HepG2 (cell line): ENCODE data around the gene VPS9D1. TPM values are rescaled to one million over a fixed set of nuclear protein-coding genes. Genes with fewer than 3 reads are reported as not detected.

Source experiments
- ARID2 ChIP-seq: sonication (generic); formaldehyde crosslinking; IDR thresholded peaks from 2 replicates; pipeline ENCODE4 v1.8.1; 2022; ENCODE audit warnings: mild to moderate bottlenecking, missing genetic modification reagents, borderline replicate concordance
- DR1 ChIP-seq: sonication (generic); formaldehyde crosslinking; IDR thresholded peaks from 2 replicates; pipeline ENCODE4 v1.8.0; 2021; ENCODE audit warnings: mild to moderate bottlenecking, missing genetic modification reagents, inconsistent platforms
- ELF3 ChIP-seq: IDR thresholded peaks from 2 replicates; pipeline ENCODE4 v1.6.1; 2016; ENCODE audit warnings: missing genetic modification reagents, missing compliant biosample characterization
- ERF ChIP-seq: IDR thresholded peaks from 2 replicates; pipeline ENCODE4 v1.6.1; 2018; ENCODE audit warnings: missing biosample characterization, missing genetic modification reagents
- FOXO1 ChIP-seq: sonication (generic); formaldehyde crosslinking; IDR thresholded peaks from 2 replicates; pipeline ENCODE4 v1.4.0; 2020; ENCODE audit warnings: missing genetic modification reagents
- FUBP1 ChIP-seq: sonication (generic); formaldehyde crosslinking; IDR thresholded peaks from 2 replicates; pipeline ENCODE4 v1.5.1; 2020; ENCODE audit warnings: missing genetic modification reagents, mild to moderate bottlenecking, borderline replicate concordance
- HIVEP1 ChIP-seq: sonication (generic); formaldehyde crosslinking; IDR thresholded peaks from 2 replicates; pipeline ENCODE4 v1.4.0; 2020; ENCODE audit warnings: mild to moderate bottlenecking, missing genetic modification reagents
- MTA1 ChIP-seq: sonication (generic); formaldehyde crosslinking; IDR thresholded peaks from 2 replicates; pipeline ENCODE4 v1.4.0; 2020; ENCODE audit warnings: missing genetic modification reagents, mild to moderate bottlenecking, borderline replicate concordance
- NFYB ChIP-seq: sonication (generic); formaldehyde crosslinking; IDR thresholded peaks from 2 replicates; pipeline ENCODE4 v1.4.0; 2020; ENCODE audit warnings: missing genetic modification reagents
- PHF21A ChIP-seq: sonication (generic); formaldehyde crosslinking; IDR thresholded peaks from 2 replicates; pipeline ENCODE4 v1.5.0; 2020; ENCODE audit warnings: mild to moderate bottlenecking, missing genetic modification reagents
- RFXAP ChIP-seq: sonication (generic); formaldehyde crosslinking; IDR thresholded peaks from 2 replicates; pipeline ENCODE4 v1.4.0; 2020; ENCODE audit warnings: missing genetic modification reagents, borderline replicate concordance
- SATB2 ChIP-seq: sonication (generic); formaldehyde crosslinking; IDR thresholded peaks from 2 replicates; pipeline ENCODE4 v1.5.0; 2020; ENCODE audit warnings: missing genetic modification reagents
- SIN3B ChIP-seq: fragments of 150-350 bp; IDR thresholded peaks from 2 replicates; pipeline ENCODE4 v1.6.1; 2014; ENCODE audit warnings: low read length
- SOX6 ChIP-seq, 2 experiments: fragments of 450-650 bp in 1 of 2; sonication (generic) in 1 of 2; formaldehyde crosslinking in 1 of 2; IDR thresholded peaks; 2 replicates each; pipeline versions ENCODE4 v1.4.0 to v1.6.1; 2017 to 2020; ENCODE audit warnings: antibody characterized with exemption in 1 of 2, mild to moderate bottlenecking in 1 of 2, missing genetic modification reagents in 1 of 2
- TCF12 ChIP-seq, 2 experiments: fragments of 450-650 bp in 1 of 2; sonication (generic) in 1 of 2; formaldehyde crosslinking in 1 of 2; IDR thresholded peaks; 2 replicates each; pipeline versions ENCODE4 v1.6.1 to v1.8.0; 2017 to 2022; ENCODE audit warnings: antibody characterized with exemption in 1 of 2, mild to moderate bottlenecking in 1 of 2, missing genetic modification reagents in 1 of 2, moderate library complexity in 1 of 2
- THAP11 ChIP-seq: IDR thresholded peaks from 2 replicates; pipeline ENCODE4 v1.6.1; 2016; ENCODE audit warnings: missing biosample characterization, missing genetic modification reagents
- ZMYM4 ChIP-seq: sonication (generic); formaldehyde crosslinking; IDR thresholded peaks from 2 replicates; pipeline ENCODE4 v1.8.1; 2023; ENCODE audit warnings: mild to moderate bottlenecking, missing genetic modification reagents
- ZNF124 ChIP-seq: sonication (generic); formaldehyde crosslinking; IDR thresholded peaks from 2 replicates; pipeline ENCODE4 v1.4.0; 2020; ENCODE audit warnings: missing genetic modification reagents
- ZNF224 ChIP-seq: sonication (generic); formaldehyde crosslinking; IDR thresholded peaks from 2 replicates; pipeline ENCODE4 v1.5.0; 2020; ENCODE audit warnings: mild to moderate bottlenecking, missing genetic modification reagents
- ZNF264 ChIP-seq: sonication (generic); formaldehyde crosslinking; IDR thresholded peaks from 2 replicates; pipeline ENCODE4 v1.4.0; 2020; ENCODE audit warnings: missing genetic modification reagents
- ZNF317 ChIP-seq: sonication (generic); formaldehyde crosslinking; IDR thresholded peaks from 2 replicates; pipeline ENCODE4 v1.5.0; 2020; ENCODE audit warnings: mild to moderate bottlenecking, missing genetic modification reagents
- ZNF354B ChIP-seq: sonication (generic); formaldehyde crosslinking; IDR thresholded peaks from 2 replicates; pipeline ENCODE4 v1.8.0; 2022; ENCODE audit warnings: mild to moderate bottlenecking, missing genetic modification reagents
- ZNF362 ChIP-seq: sonication (generic); formaldehyde crosslinking; IDR thresholded peaks from 2 replicates; pipeline ENCODE4 v1.4.0; 2020; ENCODE audit warnings: missing genetic modification reagents, mild to moderate bottlenecking, borderline replicate concordance
- ZNF615 ChIP-seq: sonication (generic); formaldehyde crosslinking; IDR thresholded peaks from 2 replicates; pipeline ENCODE4 v1.5.0; 2020; ENCODE audit warnings: mild to moderate bottlenecking, missing genetic modification reagents, borderline replicate concordance
- ZNF616 ChIP-seq: sonication (generic); formaldehyde crosslinking; IDR thresholded peaks from 2 replicates; pipeline ENCODE4 v1.5.0; 2020; ENCODE audit warnings: low read depth, mild to moderate bottlenecking, missing genetic modification reagents
- ZNF841 ChIP-seq: sonication (generic); formaldehyde crosslinking; IDR thresholded peaks from 2 replicates; pipeline ENCODE4 v1.8.1; 2023; ENCODE audit warnings: missing genetic modification reagents, borderline replicate concordance
- ZSCAN25 ChIP-seq: sonication (generic); formaldehyde crosslinking; IDR thresholded peaks from 2 replicates; pipeline ENCODE4 v1.8.0; 2022; ENCODE audit warnings: mild to moderate bottlenecking, missing genetic modification reagents
- polyA plus RNA-seq, 8 experiments: library from polyadenylated mRNA; depleted of rRNA in 3 of 8; stranded (reverse) in 7 of 8; unstranded in 1 of 8; fragments of >200 nt; fragmentation: Illumina TruSeq in 4 of 8; extraction: Trizol in 4 of 8; gene quantifications; 2 replicates each; pipeline versions ENCODE4 v1.2.1 to v1.2.3, GENCODE V29; 2011 to 2016; ENCODE audit warnings: low read depth in 4 of 8, missing spikeins in 1 of 8, mixed read lengths in 1 of 8; ENCODE audit not compliant: insufficient read depth in 1 of 8
- total RNA-seq, 5 experiments: library from RNA; depleted of rRNA; stranded (reverse); fragments of >200 nt; fragmentation: Illumina TruSeq; extraction: Trizol; gene quantifications; 2 replicates each; pipeline ENCODE4 v1.2.3, GENCODE V29; 2016; ENCODE audit warnings: low read depth in 1 of 5

The VPS9D1 gene
- total and polyA plus RNA-seq, 2 of the 13 experiments (the other 11 are each of a cell fraction or from before 2014, with no cell fraction given), result 10.1 to 13.2 TPM

DNA sequence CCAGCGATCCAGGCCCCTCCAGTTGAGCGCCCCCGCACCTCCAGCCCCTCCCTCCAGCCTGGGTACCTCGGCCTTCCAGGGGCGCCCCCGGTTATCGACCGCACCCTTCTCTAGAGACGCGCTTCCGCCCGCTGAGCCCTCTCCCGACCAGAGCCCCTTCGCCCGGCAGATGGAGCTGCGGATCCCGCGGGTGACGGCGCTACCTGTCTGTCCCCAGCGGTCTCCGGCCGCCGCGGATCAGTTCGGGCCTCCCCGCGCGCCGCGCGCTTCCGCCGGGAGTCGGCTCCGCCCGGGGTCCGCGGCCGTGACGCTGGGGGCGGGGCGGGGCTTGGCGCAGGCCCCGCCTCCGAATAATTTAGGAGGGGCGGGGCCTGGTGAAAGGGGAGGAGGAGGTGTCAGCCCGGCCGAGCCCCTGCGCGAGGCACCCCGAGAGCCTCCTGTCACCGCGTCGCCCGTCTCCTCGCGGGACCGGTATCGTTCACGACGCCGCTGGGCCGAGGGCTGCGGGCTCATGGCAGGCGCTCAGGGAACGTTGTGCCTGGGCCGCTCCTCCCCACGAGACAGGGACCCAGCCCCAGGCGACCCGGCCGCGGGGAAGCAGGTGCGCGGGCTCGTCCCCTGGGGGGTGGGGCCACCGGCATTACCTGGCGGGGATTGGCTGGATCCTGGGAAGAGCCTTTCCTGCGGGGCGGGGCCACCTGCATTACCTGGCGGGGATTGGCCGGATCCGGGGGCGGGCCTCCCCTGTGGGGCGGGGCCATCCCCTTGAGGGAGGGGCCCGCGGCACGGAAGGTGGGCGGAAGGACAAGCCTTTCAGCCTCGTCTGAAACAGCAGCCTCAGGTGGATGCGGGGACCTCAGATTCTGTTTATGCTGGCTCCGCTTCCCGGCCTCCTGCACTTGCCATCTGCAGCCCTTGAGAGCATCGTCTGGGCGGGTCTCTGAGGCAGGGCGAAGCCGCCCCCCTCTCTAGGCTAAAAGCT lies 19.0 kb downstream of the VPS9D1 start, which contains the start of gene SPATA2L (continued):
- TF ChIP-seq RFXAP (CRISPR knock-in tag) (peak; percentile 76; the same call in 1 of the 2 replicates), ELF3 (CRISPR knock-in tag) (peak; percentile 53), HIVEP1 (peak; percentile 33), ZNF615 (CRISPR knock-in tag) (no peak), MTA1 (CRISPR knock-in tag) (peak; percentile 21; the same call in 1 of the 2 replicates), ZNF616 (CRISPR knock-in tag) (peak; percentile 72; the same call in 1 of the 2 replicates), ZMYM4 (peak; percentile 62; the same call in 1 of the 2 replicates), NFYB (CRISPR knock-in tag) (peak; percentile 80), ERF (CRISPR knock-in tag) (peak; percentile 38; the same call in 1 of the 2 replicates), PHF21A (CRISPR knock-in tag) (peak; percentile 7; the same call in 1 of the 2 replicates), SIN3B (no peak; the same call in 1 of the 2 replicates), ZNF841 (0 out of 2 replicates have a peak, but pooled peaks have one; percentile 67), ZNF264 (CRISPR knock-in tag) (peak; percentile 34; the same call in 1 of the 2 replicates), TCF12 (IDR thresholded peaks at IDR 0.05) (no peak), TCF12 (CRISPR knock-in tag; IDR thresholded peaks at IDR 0.05) (peak; percentile 49; the same call in 1 of the 2 replicates), ZNF317 (CRISPR knock-in tag) (0 out of 2 replicates have a peak, but pooled peaks have one; percentile 49), FUBP1 (CRISPR knock-in tag) (no peak), ZNF354B (CRISPR knock-in tag) (no peak), ZSCAN25 (no peak), ARID2 (peak; percentile 83; the same call in 1 of the 2 replicates), DR1 (peak; percentile 76), ZNF224 (CRISPR knock-in tag) (no peak), SATB2 (peak; percentile 51; the same call in 1 of the 2 replicates), SOX6 (IDR thresholded peaks at IDR 0.05) (no peak), SOX6 (CRISPR knock-in tag; IDR thresholded peaks at IDR 0.05) (0 out of 2 replicates have a peak, but pooled peaks have one; percentile 16), ZNF124 (CRISPR knock-in tag) (peak; percentile 50; the same call in 1 of the 2 replicates), THAP11 (peak; percentile 38), ZNF362 (peak; percentile 22; the same call in 1 of the 2 replicates), FOXO1 (CRISPR knock-in tag) (peak; percentile 17)
